Neural progenitor cell (in vitro differentiated cells): ENCODE results near the gene CSF3R. TPM values are rescaled to one million over a fixed set of nuclear protein-coding genes. Genes with fewer than 3 reads are reported as not detected.

Experiments used
- DNase-seq: peaks from one replicate; pipeline ENCODE4 v3.0.0-alpha.2; 2016; ENCODE audit warnings: low spot score
- H2AFZ ChIP-seq: fragments of 200-600 bp; sonication (generic); replicated peaks from 2 replicates; pipeline ENCODE4 v1.6.1; 2016; ENCODE audit warnings: antibody characterized with exemption
- H3F3A ChIP-seq: fragments of 200-600 bp; sonication (generic); 2 replicates; pipeline ENCODE4 v1.6.1; 2016; ENCODE audit warnings: antibody characterized with exemption, low read depth
- H3K27ac ChIP-seq: fragments of 200-600 bp; sonication (generic); 2 replicates; pipeline ENCODE4 v1.5.1; 2016; ENCODE audit warnings: mild to moderate bottlenecking
- H3K27me3 ChIP-seq: fragments of 200-600 bp; sonication (generic); 2 replicates; pipeline ENCODE4 v1.6.1; 2016; ENCODE audit warnings: mild to moderate bottlenecking, moderate library complexity
- H3K36me3 ChIP-seq: fragments of 200-600 bp; sonication (generic); 2 replicates; pipeline ENCODE4 v1.5.1; 2016
- H3K4me1 ChIP-seq: fragments of 200-600 bp; sonication (generic); 2 replicates; pipeline ENCODE4 v1.6.1; 2016; ENCODE audit warnings: mixed run types
- H3K4me2 ChIP-seq: fragments of 200-600 bp; sonication (generic); 2 replicates; pipeline ENCODE4 v1.6.1; 2016
- H3K4me3 ChIP-seq: fragments of 200-600 bp; sonication (generic); 2 replicates; pipeline ENCODE4 v1.5.1; 2016
- H3K79me2 ChIP-seq: fragments of 200-600 bp; sonication (generic); 2 replicates; pipeline ENCODE4 v1.6.1; 2016; ENCODE audit warnings: low read depth
- H3K9ac ChIP-seq: fragments of 200-600 bp; sonication (generic); 2 replicates; pipeline ENCODE4 v1.6.1; 2016
- H3K9me3 ChIP-seq: fragments of 200-600 bp; sonication (generic); 2 replicates; pipeline ENCODE4 v1.5.1; 2016; ENCODE audit warnings: low read depth
- H4K20me1 ChIP-seq: fragments of 200-600 bp; sonication (generic); 2 replicates; pipeline ENCODE4 v1.6.1; 2016; ENCODE audit warnings: low read depth
- H3K27ac Mint-ChIP-seq: 3 replicates; pipeline ENCODE4 v1.8.0; 2021; ENCODE audit warnings: mixed read lengths
- H3K27me3 Mint-ChIP-seq: 2 replicates; pipeline ENCODE4 v1.8.0; 2022; ENCODE audit warnings: low read depth, mild to moderate bottlenecking, inconsistent platforms, moderate library complexity, mixed read lengths; ENCODE audit not compliant: insufficient read depth
- H3K36me3 Mint-ChIP-seq: 3 replicates; pipeline ENCODE4 v1.8.0; 2021; ENCODE audit warnings: mixed read lengths
- H3K4me1 Mint-ChIP-seq: 3 replicates; pipeline ENCODE4 v1.8.0; 2021; ENCODE audit warnings: mixed read lengths
- H3K4me3 Mint-ChIP-seq: 3 replicates; pipeline ENCODE4 v1.8.0; 2021; ENCODE audit warnings: mild to moderate bottlenecking, moderate library complexity, mixed read lengths
- H3K9me3 Mint-ChIP-seq: 3 replicates; pipeline ENCODE4 v1.8.0; 2020; ENCODE audit warnings: mixed read lengths
- CTCF ChIP-seq: fragments of 200-600 bp; sonication (generic); IDR thresholded peaks from 2 replicates; pipeline ENCODE4 v1.5.1; 2017; ENCODE audit warnings: antibody characterized with exemption, mild to moderate bottlenecking
- EZH2 ChIP-seq: fragments of 200-600 bp; sonication (generic); IDR thresholded peaks from 2 replicates; pipeline ENCODE4 v1.6.1; 2017; ENCODE audit warnings: antibody characterized with exemption, mild to moderate bottlenecking, moderate library complexity
- EZH2phosphoT487 ChIP-seq: fragments of 200-600 bp; sonication (generic); IDR thresholded peaks from 2 replicates; pipeline ENCODE4 v1.6.1; 2017; ENCODE audit warnings: antibody characterized with exemption
- total RNA-seq: library from RNA; depleted of rRNA; stranded (reverse); fragments of >200 nt; gene quantifications from 2 replicates; pipeline ENCODE4 v1.2.3, GENCODE V29; 2015; ENCODE audit warnings: low replicate concordance

CSF3R gene
- total RNA-seq, 1 donor from 2014 or later, result not detected

GRCh38 chr1:36432616-36433015, 50.1 kb downstream of the CSF3R start:
- Mint-ChIP-seq H3K27me3 (peaks cover 3% of the 10 kb centered on the region), H3K36me3 (peaks cover 19% of the 10 kb centered on the region), H3K4me3 (no peak overlapping the region), H3K4me1 (no peaks in the 10 kb centered on the region), H3K27ac (no peak overlapping the region), H3K9me3 (no peaks in the 10 kb centered on the region)
- Histone ChIP-seq H3K27ac (no peak overlapping the region), H4K20me1 (no peaks in the 10 kb centered on the region), H3K9ac (no peak overlapping the region), H3K4me1 (no peaks in the 10 kb centered on the region), H3K9me3 (no peaks in the 10 kb centered on the region), H3K4me3 (no peak overlapping the region), H3F3A (no peaks in the 10 kb centered on the region), H3K36me3 (no peaks in the 10 kb centered on the region), H3K27me3 (no peaks in the 10 kb centered on the region), H3K79me2 (no peaks in the 10 kb centered on the region), H2AFZ (no peak overlapping the region), H3K4me2 (no peak overlapping the region)
- no peak for DNase-seq
- no peak for TF ChIP-seq EZH2phosphoT487
- no peak for TF ChIP-seq CTCF
- no peak for TF ChIP-seq EZH2

GRCh38 chr1:36425791-36426190, 56.9 kb downstream of the CSF3R start:
- H3K27ac Mint-ChIP-seq, result no peak overlapping the region
- H2AFZ ChIP-seq, result no peak overlapping the region
- no peaks in the 10 kb centered on the region for H3K27me3 ChIP-seq
- TF ChIP-seq EZH2 (no peak), CTCF (no peak), EZH2phosphoT487 (no peak)
- no peaks in the 10 kb centered on the region for H3K79me2 ChIP-seq
- peaks cover 3% of the 10 kb centered on the region for H3K4me1 Mint-ChIP-seq
- H3K4me2 ChIP-seq, result no peak overlapping the region
- peaks cover 3% of the 10 kb centered on the region for H3K36me3 Mint-ChIP-seq
- H3K4me3 Mint-ChIP-seq, result no peak overlapping the region
- no peaks in the 10 kb centered on the region for H3K9me3 ChIP-seq
- no peak overlapping the region for H3K27ac ChIP-seq
- H3K4me1 ChIP-seq, result no peaks in the 10 kb centered on the region
- peaks cover 10% of the 10 kb centered on the region for H3K27me3 Mint-ChIP-seq
- H3F3A ChIP-seq, result no peaks in the 10 kb centered on the region
- no peaks in the 10 kb centered on the region for H4K20me1 ChIP-seq
- H3K36me3 ChIP-seq, result no peaks in the 10 kb centered on the region
- no peak overlapping the region for H3K9ac ChIP-seq
- H3K4me3 ChIP-seq, result no peak overlapping the region
- no peak for DNase-seq
- no peaks in the 10 kb centered on the region for H3K9me3 Mint-ChIP-seq

GRCh38 chr1:36421649-36422048, 61.1 kb downstream of the CSF3R start:
- H3K9me3 Mint-ChIP-seq, result no peaks in the 10 kb centered on the region
- Histone ChIP-seq H3F3A (no peaks in the 10 kb centered on the region), H3K4me2 (no peak overlapping the region), H3K36me3 (no peaks in the 10 kb centered on the region), H3K27me3 (no peaks in the 10 kb centered on the region), H2AFZ (no peak overlapping the region), H3K9ac (no peak overlapping the region), H3K9me3 (no peaks in the 10 kb centered on the region), H3K79me2 (no peaks in the 10 kb centered on the region), H3K4me1 (no peaks in the 10 kb centered on the region), H4K20me1 (no peaks in the 10 kb centered on the region), H3K4me3 (no peak overlapping the region), H3K27ac (no peak overlapping the region)
- no peak overlapping the region for H3K27ac Mint-ChIP-seq
- peaks cover 9% of the 10 kb centered on the region for H3K36me3 Mint-ChIP-seq
- peaks cover 8% of the 10 kb centered on the region for H3K4me1 Mint-ChIP-seq
- H3K27me3 Mint-ChIP-seq, result peaks cover 9% of the 10 kb centered on the region
- TF ChIP-seq EZH2, result no peak
- TF ChIP-seq CTCF, result no peak
- no peak for TF ChIP-seq EZH2phosphoT487
- DNase-seq, result no peak
- no peak overlapping the region for H3K4me3 Mint-ChIP-seq
